GM18519 (cell line): ENCODE measurements around the gene HNRNPA2B1.
A peak's percentile ranks its signal among the peaks of the same experiment; 100 is the strongest.

Source experiments
- ATAC-seq: cut with Tn5 transposase; IDR thresholded peaks from one replicate; pipeline ENCODE4 v1.9.1; 2021; ENCODE audit warnings: mild to moderate bottlenecking, moderate library complexity; ENCODE audit not compliant: unreplicated experiment, low FRiP score

Gene HNRNPA2B1

GRCh38 chr7:26200444-26201246 lies at the start of gene HNRNPA2B1:
Gene HNRNPA2B1 (minus strand): TSS chr7:26200746. CDS start chr7:26200577, 169 bp downstream.
- peak; percentile 58 for ATAC-seq

- no peak for ATAC-seq
Observed at GRCh38 chr7:26250239-26250638, 49.7 kb upstream of the HNRNPA2B1 start.

GRCh38 chr7:26245150-26245549 lies 44.6 kb upstream of the HNRNPA2B1 start:
- no peak for ATAC-seq

- no peak for ATAC-seq
Observed at GRCh38 chr7:26238032-26238431, 37.5 kb upstream of the HNRNPA2B1 start.

DNA sequence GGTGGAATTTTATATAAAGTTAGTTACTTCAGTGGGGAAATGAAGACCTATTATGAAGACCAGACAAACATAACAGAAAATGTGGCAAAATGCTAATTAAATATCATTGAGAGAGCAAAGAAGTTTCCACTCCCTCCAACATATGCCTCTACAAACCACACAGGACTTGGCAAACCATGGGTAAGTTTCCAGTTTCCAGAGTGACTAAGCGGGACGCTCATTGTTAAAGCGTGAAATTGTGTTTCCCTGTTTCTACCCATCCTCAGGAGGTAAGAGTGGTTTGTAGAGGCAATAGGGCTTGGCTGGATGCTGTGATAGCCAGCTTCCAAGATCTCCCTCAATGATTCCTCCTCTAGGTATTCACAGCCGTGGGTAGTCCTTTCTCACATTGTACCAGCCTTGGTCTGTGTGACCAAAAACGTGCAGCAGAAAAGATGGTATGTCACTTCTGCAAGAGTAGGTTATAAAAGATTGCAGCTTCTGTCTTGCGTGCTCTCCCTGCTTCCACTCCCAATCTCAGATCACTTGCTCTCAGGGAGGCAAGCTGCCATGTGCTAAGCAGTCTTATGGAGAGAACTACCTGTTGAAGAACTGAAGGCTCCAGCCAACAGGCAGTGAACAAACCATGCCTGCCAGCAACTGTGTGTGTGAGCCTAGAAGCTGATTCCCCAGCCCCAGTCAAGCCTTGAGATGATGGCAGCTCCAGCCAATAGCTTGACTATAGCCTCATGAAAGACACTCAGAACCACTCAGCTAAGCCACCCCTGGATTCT lies 36.7 kb upstream of the HNRNPA2B1 start:
- ATAC-seq: no peak

- no peak for ATAC-seq
Observed at GRCh38 chr7:26233902-26234511, 33.5 kb upstream of the HNRNPA2B1 start.

DNA sequence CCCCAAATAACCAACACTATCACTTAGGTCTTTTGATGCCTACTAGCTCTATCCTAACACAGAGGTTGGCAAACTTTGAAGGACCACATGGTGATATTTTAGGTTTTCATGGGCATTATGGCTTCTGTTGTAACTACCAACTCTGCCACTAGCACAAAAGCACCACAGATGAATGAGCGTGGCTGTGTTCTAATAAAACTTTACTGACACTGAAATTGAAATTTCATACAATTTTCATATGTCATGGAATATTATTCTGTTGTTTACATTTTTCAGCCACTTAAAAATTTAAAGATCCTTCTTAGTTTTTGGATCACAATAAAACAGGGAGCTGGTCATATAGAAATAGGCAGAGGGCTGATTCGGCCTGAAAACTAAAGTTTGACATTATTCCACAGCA lies 27.4 kb upstream of the HNRNPA2B1 start:
- no peak for ATAC-seq

DNA sequence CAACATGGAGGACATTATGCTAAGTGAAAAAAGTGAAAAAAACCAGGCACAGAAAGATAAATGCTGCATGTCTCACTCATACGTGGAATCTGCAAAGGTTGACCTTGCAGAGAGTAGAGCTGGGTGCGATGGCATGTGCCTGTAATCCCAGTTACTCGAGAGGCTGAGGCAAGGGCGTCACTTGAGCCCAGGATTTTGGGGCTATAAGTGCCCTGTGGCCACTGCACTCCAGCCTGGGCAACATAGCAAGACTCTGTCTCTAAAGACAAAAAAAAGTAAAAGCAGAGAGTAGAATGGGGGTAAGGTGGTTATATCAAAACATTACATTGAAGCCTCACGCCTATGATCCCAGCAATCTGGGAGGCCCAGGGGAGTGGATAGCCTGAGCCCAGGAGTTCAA lies 23.8 kb upstream of the HNRNPA2B1 start:
- no peak for ATAC-seq

- ATAC-seq: no peak
Observed at GRCh38 chr7:26216049-26216448, 15.5 kb upstream of the HNRNPA2B1 start.

GRCh38 chr7:26213807-26214515 lies 13.4 kb upstream of the HNRNPA2B1 start:
- ATAC-seq: no peak

- ATAC-seq: no peak
Observed at GRCh38 chr7:26212921-26213718, 12.6 kb upstream of the HNRNPA2B1 start.

- no peak for ATAC-seq
Observed at GRCh38 chr7:26208040-26208439, 7.5 kb upstream of the HNRNPA2B1 start.

DNA sequence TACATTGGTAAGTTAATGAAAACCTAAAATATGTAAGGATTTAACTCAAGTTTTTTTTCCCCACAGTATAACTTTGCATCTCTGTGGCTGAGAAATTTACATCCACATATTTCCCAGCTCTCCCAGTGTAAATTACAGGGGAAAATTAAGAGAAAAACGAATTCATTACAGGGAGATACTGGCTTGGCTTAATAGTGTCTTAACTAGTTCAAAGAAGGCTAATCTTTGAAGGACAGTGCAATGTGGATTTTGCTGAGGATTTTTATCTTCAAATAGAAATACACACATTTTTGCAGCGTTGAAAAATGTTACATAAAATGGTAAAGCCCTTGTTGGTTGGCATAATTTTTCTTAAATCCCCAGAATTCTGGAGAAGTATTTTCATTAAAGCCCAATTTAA lies 2.5 kb upstream of the HNRNPA2B1 start:
- ATAC-seq: no peak

DNA sequence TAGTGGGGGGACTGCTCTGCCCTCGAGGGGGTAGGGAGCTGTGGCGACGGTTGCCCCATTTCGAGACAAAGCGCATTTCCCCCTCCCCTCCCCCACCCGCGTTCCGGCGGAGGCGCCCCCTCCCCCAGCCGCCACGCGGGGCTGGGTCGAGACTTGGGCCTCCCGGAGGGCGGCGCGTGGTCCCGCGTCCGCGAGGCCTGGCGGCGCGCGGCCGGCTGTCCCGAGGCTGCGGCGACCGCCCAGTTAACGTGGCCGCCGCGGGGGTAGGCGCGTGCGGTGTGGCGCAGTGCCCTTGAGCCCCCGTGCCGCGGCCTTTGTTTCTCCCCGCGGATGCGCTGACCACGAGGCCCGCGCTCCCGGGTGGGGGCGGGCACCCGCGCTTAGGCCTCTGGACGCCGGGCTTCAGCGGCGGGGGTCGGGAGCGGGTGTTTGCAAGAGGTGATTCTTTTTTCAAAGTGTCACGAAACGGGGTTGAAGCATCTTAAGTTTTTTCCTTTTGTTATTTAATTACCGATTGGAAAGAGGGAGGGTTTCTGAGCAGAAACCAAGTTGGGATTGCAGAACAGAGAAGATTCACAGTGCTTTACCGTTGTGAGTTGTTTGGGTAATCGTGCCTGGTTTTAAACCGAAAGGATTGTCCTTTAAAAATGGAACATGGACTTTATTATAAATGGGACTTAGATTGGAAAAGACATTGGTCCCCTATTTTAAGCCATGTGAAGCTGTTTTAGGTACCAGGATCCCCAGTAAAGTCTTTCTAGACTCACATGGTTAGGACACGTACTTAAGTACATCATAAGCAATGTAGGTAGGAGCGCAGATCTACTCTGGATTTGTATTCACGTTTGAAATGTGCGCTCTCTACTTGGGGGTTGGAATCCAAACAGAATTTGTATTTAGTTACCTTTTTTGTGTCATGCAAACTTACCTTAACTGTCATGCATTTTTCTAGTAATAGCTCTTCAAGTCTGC lies 1.8 kb upstream of the HNRNPA2B1 start:
- ATAC-seq: no peak

GRCh38 chr7:26201247-26202018 lies 887 bp upstream of the HNRNPA2B1 start, which contains the start of gene CBX3:
Gene CBX3 (plus strand): TSS chr7:26201745. CDS start chr7:26202999, 1,254 bp downstream.
- peak; percentile 35 for ATAC-seq

- ATAC-seq: no peak
Observed at GRCh38 chr7:26200038-26200443, 505 bp downstream of the HNRNPA2B1 start.

GRCh38 chr7:26199301-26200037 lies 1.1 kb downstream of the HNRNPA2B1 start:
- no peak for ATAC-seq
